G401 (cell line): ENCODE measurements around the gene MST1. TPM values are rescaled to one million over a fixed set of nuclear protein-coding genes. Genes with fewer than 3 reads are reported as not detected.
A peak's percentile ranks its signal among the peaks of the same experiment; 100 is the strongest.
"Not testable (repeated sequence)": the region's sequence is repeated elsewhere in the genome, so short reads cannot be mapped to it uniquely, and the experiment has no call there.

Experiments used
- DNase-seq: peaks from one replicate; pipeline ENCODE4 v3.0.0-alpha.2; 2015; ENCODE audit warnings: low spot score
- in situ Hi-C: cut with HindIII; loops from 2 replicates; pipeline ENCODE4 v1.10.0; 2016; ENCODE audit warnings: low sequenced_read_pairs, mixed read lengths
- total RNA-seq: library from RNA; depleted of rRNA; stranded (reverse); fragments of >200 nt; shearing (Covaris generic); gene quantifications from 2 replicates; pipeline ENCODE4 v1.2.3, GENCODE V29; 2014

MST1 gene
- total RNA-seq, 1 experiment from 2014 or later, result 0.95 TPM

DNA sequence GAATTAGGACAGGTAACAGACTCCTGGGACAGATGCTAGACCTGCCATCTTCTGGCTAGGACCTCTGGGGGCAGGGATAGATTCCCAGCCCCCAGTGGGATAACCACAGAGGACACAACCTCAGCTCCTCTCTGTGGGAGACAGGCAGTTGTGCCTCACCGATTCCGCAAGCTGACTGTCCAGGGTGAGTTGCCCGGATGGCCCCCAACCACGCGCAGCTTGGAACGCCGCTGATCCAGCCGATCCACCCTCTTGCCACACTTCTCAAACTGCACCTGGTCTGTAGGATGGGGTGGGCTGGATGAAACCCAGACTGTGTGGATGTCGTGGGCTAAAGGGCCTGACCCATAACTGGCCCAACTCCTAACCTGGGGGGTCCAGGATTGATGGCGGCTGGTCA is 4.2 kb downstream of the MST1 start:
- in situ Hi-C loops, DNase-seq: not testable (repeated sequence)

DNA sequence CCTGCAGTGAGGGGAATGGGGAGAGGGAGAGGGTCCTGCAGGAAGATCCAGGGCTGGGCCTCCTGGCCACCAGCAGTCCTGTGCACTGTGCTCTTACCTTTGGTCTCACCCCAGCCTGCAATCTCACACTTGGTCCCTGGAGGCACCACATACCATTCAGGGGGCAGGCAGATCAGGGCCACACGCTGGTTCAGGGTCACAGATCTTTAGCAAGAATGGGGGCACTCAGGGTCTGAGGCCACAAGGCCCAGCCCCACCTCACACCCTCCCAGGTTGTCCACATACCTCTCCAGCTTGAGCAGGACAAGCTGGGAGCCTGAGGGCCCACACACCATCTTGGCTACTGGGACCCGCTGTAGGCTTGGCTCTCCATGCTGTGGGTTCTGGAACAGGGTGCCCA is 4.8 kb downstream of the MST1 start:
- DNase-seq, in situ Hi-C loops: not testable (repeated sequence)

- DNase-seq, result no peak
- in situ Hi-C loops, result no loop called here
These were observed 6.1 kb downstream of the MST1 start for GRCh38 chr3:49683162-49683561.

DNA sequence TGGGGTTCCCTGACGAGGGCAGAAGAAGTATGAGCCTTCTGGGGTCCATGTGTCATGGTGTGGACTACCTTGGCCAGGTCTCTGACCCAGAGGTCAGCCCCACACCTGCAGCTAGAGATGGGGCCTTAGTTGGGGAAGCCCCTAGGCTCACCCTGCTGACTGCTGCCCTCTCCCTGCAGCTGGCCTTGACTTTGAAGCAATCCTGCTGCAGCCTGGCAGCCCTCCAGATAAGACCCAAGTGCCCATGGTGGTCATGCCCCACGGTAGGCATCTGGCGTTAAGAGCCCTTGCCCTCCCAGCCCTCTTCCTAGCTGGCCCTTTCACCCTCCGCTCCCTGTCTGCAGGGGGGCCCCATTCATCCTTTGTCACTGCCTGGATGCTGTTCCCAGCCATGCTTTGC is 7.7 kb downstream of the MST1 start:
- in situ Hi-C loops, result no loop called here
- no peak for DNase-seq

DNA sequence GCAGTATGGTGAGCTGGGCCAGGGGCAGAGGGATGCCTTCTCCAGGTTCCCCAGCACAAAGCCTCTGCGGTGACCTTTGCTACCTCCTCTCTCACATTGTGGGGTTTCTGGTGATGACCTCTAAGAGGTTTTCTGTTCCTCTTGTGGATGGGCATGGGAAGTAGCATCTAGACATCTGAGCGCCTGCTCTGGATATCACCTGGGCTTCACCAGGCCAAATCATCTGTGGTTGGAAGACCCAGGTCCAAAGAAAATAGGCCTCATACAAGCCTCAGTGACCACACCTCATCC is 8.1 kb downstream of the MST1 start:
- in situ Hi-C loops, result no loop called here
- DNase-seq, result no peak

GRCh38 chr3:49680493-49681231 is 8.6 kb downstream of the MST1 start:
- in situ Hi-C loops, result no loop called here
- DNase-seq, result no peak

- in situ Hi-C loops, result no loop called here
- DNase-seq, result no peak
These were observed 13.4 kb downstream of the MST1 start for GRCh38 chr3:49675912-49676311.

GRCh38 chr3:49674497-49674983 is 14.7 kb downstream of the MST1 start:
- no peak for DNase-seq
- in situ Hi-C loops, result no loop called here

GRCh38 chr3:49673715-49674496 is 15.4 kb downstream of the MST1 start, which contains the start of gene APEH:
TSS of gene APEH (plus strand) at chr3:49674351. CDS start at chr3:49674402, 51 bp downstream.
- peak; percentile 92 for DNase-seq
- in situ Hi-C loops, result no loop called here

DNA sequence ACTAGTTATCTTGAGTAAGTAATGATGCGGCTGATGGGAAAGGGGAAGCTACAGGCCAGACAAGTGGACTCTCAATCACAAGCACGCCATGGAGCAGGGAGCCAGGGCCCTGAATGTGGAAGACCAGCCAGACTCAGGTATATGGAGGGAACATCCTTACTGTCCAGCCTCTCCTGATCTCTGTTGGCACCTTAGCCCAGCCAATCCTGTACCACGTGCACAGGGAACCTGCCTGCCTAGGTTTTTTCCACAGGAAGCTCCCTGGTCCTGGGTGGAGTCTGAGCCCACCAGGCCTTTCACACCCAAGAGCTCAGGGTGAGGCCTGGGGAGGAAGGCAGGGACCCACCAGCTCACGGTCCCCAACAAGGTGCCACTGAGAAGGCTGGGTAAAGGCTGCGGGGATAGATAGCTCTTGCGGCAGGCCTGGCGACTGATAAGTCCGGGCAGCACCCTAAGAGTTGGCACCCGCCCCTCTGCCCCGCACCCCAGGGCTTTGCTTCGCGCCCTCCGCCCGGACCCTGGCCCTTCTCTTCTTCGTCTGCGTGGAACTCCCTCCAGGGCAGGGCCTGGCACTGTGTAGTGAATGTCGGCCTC is 16.1 kb downstream of the MST1 start:
- no peak for DNase-seq
- in situ Hi-C loops, result no loop called here

GRCh38 chr3:49671291-49672288 is 17.7 kb downstream of the MST1 start:
- DNase-seq, result peak; percentile 94
- in situ Hi-C loops, result no loop called here

GRCh38 chr3:49670940-49671290 is 18.4 kb downstream of the MST1 start:
- in situ Hi-C loops, result no loop called here
- DNase-seq, result no peak

DNA sequence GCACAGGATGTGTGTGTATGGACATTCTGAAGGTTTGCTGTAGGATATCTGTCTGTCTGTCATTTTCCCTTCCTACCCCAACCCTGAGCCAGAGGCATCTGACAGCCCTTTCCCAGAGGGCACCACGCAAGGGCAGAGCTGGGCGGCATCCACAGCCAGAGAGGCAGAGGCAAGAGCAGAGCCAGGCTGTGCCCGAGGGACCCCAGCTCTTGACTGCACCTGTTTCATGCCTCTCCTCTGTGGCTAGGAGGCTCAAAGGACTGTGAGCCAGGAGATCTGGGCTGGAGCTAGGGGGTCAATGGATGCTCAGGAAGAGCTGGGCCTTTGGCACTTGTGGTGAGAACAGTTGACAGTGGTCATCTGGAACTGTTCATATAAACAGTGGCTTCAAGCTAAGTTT is 19.9 kb downstream of the MST1 start:
- in situ Hi-C loops, result loop anchor here (10.0 kb wide), 1 partner anchor 115 kb away; the partner anchor contains the start of gene BSN
- no peak for DNase-seq

DNA sequence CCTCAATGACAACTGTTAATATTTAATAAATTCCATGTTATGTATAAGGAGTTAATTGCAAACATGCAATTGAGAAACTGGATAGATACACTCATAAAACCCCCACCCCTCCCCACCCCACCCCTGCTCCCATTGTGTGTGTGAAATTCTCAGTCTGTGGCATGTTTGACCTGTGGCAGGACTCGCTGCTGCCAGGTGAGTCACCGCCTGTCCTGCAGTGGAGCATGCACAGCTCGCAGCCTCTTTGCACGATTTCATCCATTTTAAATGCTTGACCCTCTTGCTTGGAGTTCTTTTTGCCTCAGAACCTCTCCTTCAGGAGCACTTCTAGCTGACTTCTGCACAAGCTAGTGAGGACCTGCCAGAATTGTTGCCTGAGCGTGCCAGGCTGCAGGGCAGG is 20.4 kb downstream of the MST1 start:
- in situ Hi-C loops, result loop anchor here (10.0 kb wide), 1 partner anchor 114 kb away; the partner anchor contains the start of gene BSN
- DNase-seq, result no peak

DNA sequence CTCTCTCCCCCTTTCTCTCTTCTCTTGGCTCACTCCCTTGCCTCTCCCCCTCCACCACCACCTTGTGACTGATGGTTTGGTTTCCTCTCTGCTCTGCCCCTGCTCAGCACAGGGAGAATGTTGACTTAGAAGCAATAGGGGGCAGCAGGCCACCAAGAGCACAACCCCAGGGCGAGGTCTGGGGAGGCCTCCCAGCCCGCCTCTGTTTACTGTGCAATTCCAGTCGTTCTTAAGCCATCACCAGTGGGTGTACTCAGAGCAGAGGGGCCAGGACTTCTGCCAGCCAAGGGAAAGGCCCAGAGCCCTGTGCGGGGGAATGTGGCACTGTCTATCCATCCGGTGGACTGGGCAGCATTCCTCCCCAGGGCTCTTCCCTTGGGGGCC is 20.9 kb downstream of the MST1 start:
- in situ Hi-C loops, result loop anchor here (10.0 kb wide), 1 partner anchor 114 kb away; the partner anchor contains the start of gene BSN
- no peak for DNase-seq

DNA sequence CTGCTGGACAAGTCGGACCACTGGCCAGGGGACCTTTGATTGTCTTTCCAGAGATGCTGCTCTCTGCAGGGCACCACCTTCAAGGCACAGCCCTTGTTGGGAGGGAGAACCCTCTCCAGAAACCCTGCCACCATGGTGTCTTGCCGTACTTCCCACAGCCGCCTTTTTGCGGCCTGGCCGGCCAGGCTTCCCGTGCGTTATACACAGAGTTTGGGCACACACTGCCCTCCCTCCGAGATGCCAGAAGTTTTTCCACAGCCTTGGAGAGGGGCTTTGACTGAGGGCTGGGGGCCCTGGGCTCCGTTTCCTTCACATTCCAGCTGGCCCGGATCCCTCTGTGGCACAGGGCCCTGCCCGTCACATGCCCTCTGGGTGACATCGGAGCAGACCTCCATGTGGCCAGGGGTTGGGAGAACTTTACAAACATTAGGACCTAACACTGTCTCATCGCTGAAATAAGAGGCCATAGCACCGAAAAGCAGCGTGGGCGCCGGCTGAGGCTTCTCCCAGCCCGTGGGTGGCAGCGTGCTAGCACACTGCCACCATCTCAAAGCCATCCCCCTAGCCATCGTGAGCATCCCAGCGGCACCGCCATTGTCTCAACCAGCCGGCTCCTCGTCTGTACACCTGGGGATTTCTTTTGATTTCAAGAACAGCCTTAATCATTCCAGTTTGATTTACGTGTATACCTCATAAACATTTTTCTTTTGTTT is 21.4 kb downstream of the MST1 start:
- in situ Hi-C loops, result loop anchor here (10.0 kb wide), 1 partner anchor 113 kb away; the partner anchor contains the start of gene BSN
- DNase-seq, result no peak

DNA sequence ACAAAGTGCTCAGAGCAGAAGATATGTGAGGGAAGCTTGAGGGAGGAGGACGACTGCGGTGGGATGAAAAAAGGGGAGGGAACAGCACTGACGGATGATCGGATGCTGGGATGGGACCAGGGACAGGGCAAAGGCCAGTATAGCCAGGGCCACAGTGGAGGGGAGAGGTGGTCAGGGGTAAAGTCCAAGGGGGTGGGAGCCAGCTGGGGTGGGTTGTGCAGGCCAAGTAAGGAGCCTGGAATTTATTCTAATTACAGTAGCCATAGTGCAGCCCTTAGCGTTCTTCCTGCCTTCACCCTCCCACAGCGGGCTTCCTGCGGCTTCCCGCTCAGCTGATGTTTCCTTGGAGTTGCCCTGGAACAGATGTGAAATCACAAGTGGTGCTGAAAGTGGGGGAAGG is 22.7 kb downstream of the MST1 start:
- DNase-seq, result no peak
- in situ Hi-C loops, result loop anchor here (10.0 kb wide), 1 partner anchor 112 kb away; the partner anchor contains the start of gene BSN

DNA sequence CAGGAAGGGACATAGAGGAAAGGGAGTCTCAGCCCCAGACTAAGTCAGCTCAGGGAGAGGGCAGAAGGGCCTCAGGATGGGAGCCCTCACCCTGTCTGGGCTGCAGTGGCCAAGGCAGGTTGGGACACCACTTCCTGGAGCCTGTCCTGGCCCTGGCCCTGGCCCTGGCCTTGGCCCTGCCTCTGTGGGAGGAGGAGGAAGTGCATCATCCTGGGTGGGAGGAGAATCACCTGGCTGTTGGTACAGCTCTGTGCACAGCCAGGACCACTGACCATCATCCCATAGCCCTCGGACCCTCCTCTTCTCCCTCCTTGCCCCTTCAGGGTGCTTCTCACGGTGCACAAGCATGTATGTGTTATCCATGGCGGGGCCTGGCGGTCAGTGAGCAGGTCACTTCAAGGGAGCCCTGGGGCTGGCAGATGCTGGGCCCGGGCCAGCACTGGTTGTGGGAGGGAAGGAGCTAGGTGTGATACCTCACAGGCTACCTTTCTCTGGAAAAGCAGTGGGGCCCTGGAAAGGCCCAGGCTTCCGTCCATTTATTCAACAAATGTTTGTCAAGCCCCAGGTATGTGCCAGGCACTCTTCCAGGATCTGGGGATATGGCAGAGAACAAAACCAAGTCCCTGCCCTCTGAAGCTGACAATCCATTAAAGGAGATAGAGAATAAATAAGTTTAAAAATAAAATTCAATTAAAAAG is 23.3 kb downstream of the MST1 start:
- DNase-seq, result peak; percentile 9
- in situ Hi-C loops, result loop anchor here (10.0 kb wide), 1 partner anchor 111 kb away; the partner anchor contains the start of gene BSN
